ENCODE results near the gene EDN2.

- TF ChIP-seq CTCF (IDR thresholded peaks at IDR 0.05; ENCODE audit: low read length) (no peak), EZH2 (optimal IDR thresholded peaks at IDR 0.05; ENCODE audit: low read depth, low read length) (no peak)
These were observed 5.1 kb upstream of the EDN2 start for GRCh38 chr1:41489561-41489960.
